H1 (cell line): ENCODE data around the gene CST4. TPM values are rescaled to one million over a fixed set of nuclear protein-coding genes. Genes with fewer than 3 reads are reported as not detected.

Source experiments
- CTCF ChIA-PET: fragments of 300-600 bp; sonication (Branson Sonifier 250); formaldehyde crosslinking; loops from one replicate; lab custom pipeline; 2021; ENCODE audit not compliant: partially characterized antibody; lab: Charles Lee
- POLR2A ChIA-PET: fragments of 300-600 bp; sonication (Branson Sonifier 250); formaldehyde crosslinking; loops from one replicate; lab custom pipeline; 2021; ENCODE audit warnings: inconsistent platforms; ENCODE audit not compliant: partially characterized antibody; lab: Charles Lee
- DNase-seq, 2 experiments: peaks; one replicate each; pipeline versions ENCODE4 v3.0.0 to v3.0.0-alpha.2; 2010 to 2022; ENCODE audit warnings: low spot score in 2 of 2, low read depth in 1 of 2, mixed read lengths in 1 of 2
- FAIRE-seq: peaks from 2 replicates; lab custom pipeline; 2011; peaks lifted over from hg19 to GRCh38; lab: Jason Lieb, UNC
- H2AFZ ChIP-seq: 2 replicates; pipeline ENCODE4 v1.8.1; 2012; ENCODE audit warnings: low read length, inconsistent platforms
- H2AK5ac ChIP-seq: 2 replicates; pipeline ENCODE4 v1.6.1; 2013; ENCODE audit warnings: low read depth, low read length
- H2BK120ac ChIP-seq: replicated peaks from 2 replicates; pipeline ENCODE3; 2013; ENCODE audit warnings: low read depth, low read length, inconsistent platforms
- H2BK12ac ChIP-seq: 2 replicates; pipeline ENCODE4 v1.6.1; 2013; ENCODE audit warnings: low read depth, low read length
- H2BK15ac ChIP-seq: 2 replicates; pipeline ENCODE4 v1.6.1; 2013; ENCODE audit warnings: low read length
- H2BK20ac ChIP-seq: 2 replicates; pipeline ENCODE4 v1.6.1; 2013; ENCODE audit warnings: low read length
- H2BK5ac ChIP-seq: 2 replicates; pipeline ENCODE4 v1.6.1; 2013; ENCODE audit warnings: low read depth, low read length
- H3K14ac ChIP-seq: 2 replicates; pipeline ENCODE4 v1.6.1; 2013; ENCODE audit warnings: inconsistent platforms; ENCODE audit not compliant: insufficient read length
- H3K18ac ChIP-seq: 2 replicates; pipeline ENCODE4 v1.6.1; 2013; ENCODE audit warnings: low read length; ENCODE audit errors: extremely low read depth
- H3K23ac ChIP-seq: 2 replicates; pipeline ENCODE4 v1.6.1; 2013; ENCODE audit warnings: inconsistent platforms; ENCODE audit not compliant: insufficient read length
- H3K23me2 ChIP-seq: 2 replicates; pipeline ENCODE4 v1.6.1; 2013; ENCODE audit warnings: low read depth, low read length
- H3K27ac ChIP-seq: 2 replicates; pipeline ENCODE4 v1.6.1; 2011; ENCODE audit warnings: low read depth, low read length, inconsistent platforms
- H3K27me3 ChIP-seq, 4 experiments: replicated peaks in 1 of 4; 1 replicate in 1 of 4; 2 replicates in 3 of 4; pipeline versions ENCODE4 v1.6.1 to v1.8.1; 2011 to 2013; ENCODE audit warnings: low read length in 3 of 4, mild to moderate bottlenecking in 3 of 4, inconsistent platforms in 2 of 4, mixed read lengths in 2 of 4, moderate library complexity in 1 of 4; ENCODE audit not compliant: control insufficient read depth in 3 of 4, insufficient read depth in 3 of 4; ENCODE audit errors: extremely low read depth in 1 of 4
- H3K36me3 ChIP-seq, 4 experiments: 2 replicates each; pipeline versions ENCODE4 v1.6.1 to v1.8.1; 2011 to 2013; ENCODE audit warnings: mild to moderate bottlenecking in 4 of 4, low read length in 3 of 4, moderate library complexity in 2 of 4, control low read depth in 1 of 4, inconsistent platforms in 1 of 4; ENCODE audit not compliant: insufficient read depth in 4 of 4, control insufficient read depth in 2 of 4
- H3K4ac ChIP-seq: replicated peaks from 2 replicates; pipeline ENCODE3; 2013; ENCODE audit warnings: low read length, low read depth, mixed read lengths, inconsistent platforms; ENCODE audit not compliant: insufficient read length
- H3K4me1 ChIP-seq, 4 experiments: replicated peaks in 1 of 4; 1 replicate in 1 of 4; 2 replicates in 3 of 4; pipeline versions ENCODE4 v1.6.1 to v1.8.1; 2011 to 2013; ENCODE audit warnings: low read length in 3 of 4, inconsistent platforms in 2 of 4, mixed read lengths in 1 of 4; ENCODE audit not compliant: insufficient read depth in 4 of 4, control insufficient read depth in 3 of 4
- H3K4me2 ChIP-seq, 2 experiments: 2 replicates each; pipeline versions ENCODE4 v1.6.1 to v1.8.1; 2011 to 2013; ENCODE audit warnings: low read depth in 2 of 2, low read length in 2 of 2, control low read depth in 1 of 2, inconsistent platforms in 1 of 2, mild to moderate bottlenecking in 1 of 2; ENCODE audit not compliant: insufficient read depth in 1 of 2
- H3K4me3 ChIP-seq, 4 experiments: fragments of 200-600, 300-600 bp in 1 of 4; sonication (generic), shearing (Covaris generic), sonication (Bioruptor Twin) in 1 of 4; 2 replicates each; pipeline versions ENCODE4 v1.5.1 to v1.8.1; 2011 to 2016; ENCODE audit warnings: low read length in 4 of 4, low read depth in 3 of 4, control low read depth in 2 of 4, inconsistent platforms in 2 of 4, mild to moderate bottlenecking in 2 of 4, mixed read lengths in 1 of 4, moderate library complexity in 1 of 4; ENCODE audit not compliant: insufficient read depth in 2 of 4; ENCODE audit errors: extremely low read depth in 1 of 4
- H3K56ac ChIP-seq: replicated peaks from 2 replicates; pipeline ENCODE3; 2013; ENCODE audit warnings: low read depth, mild to moderate bottlenecking, mixed read lengths, low read length, inconsistent platforms; ENCODE audit not compliant: insufficient read length
- H3K79me1 ChIP-seq: 2 replicates; pipeline ENCODE4 v1.6.1; 2013; ENCODE audit warnings: low read depth, low read length, control low read depth
- H3K79me2 ChIP-seq, 2 experiments: 2 replicates each; pipeline versions ENCODE4 v1.6.1 to v1.8.1; 2012 to 2013; ENCODE audit warnings: low read length in 2 of 2, mild to moderate bottlenecking in 2 of 2, inconsistent platforms in 1 of 2; ENCODE audit not compliant: insufficient read depth in 2 of 2, control insufficient read depth in 1 of 2
- H3K9ac ChIP-seq, 4 experiments: replicated peaks in 1 of 4; 1 replicate in 1 of 4; 2 replicates in 3 of 4; pipeline versions ENCODE4 v1.6.1 to v1.8.1; 2011 to 2013; ENCODE audit warnings: low read depth in 3 of 4, low read length in 3 of 4, control low read depth in 2 of 4, mild to moderate bottlenecking in 2 of 4, moderate library complexity in 2 of 4, inconsistent platforms in 1 of 4; ENCODE audit errors: extremely low read depth in 1 of 4
- H3K9me3 ChIP-seq, 2 experiments: 2 replicates each; pipeline versions ENCODE4 v1.6.1 to v1.8.1; 2012 to 2013; ENCODE audit warnings: mild to moderate bottlenecking in 2 of 2, moderate library complexity in 2 of 2, control low read depth in 1 of 2, inconsistent platforms in 1 of 2, low read depth in 1 of 2, low read length in 1 of 2, mixed read lengths in 1 of 2; ENCODE audit not compliant: insufficient read depth in 2 of 2
- H4K20me1 ChIP-seq, 2 experiments: replicated peaks in 1 of 2; 2 replicates each; pipeline versions ENCODE3 to v1.8.1; 2011 to 2013; ENCODE audit warnings: inconsistent platforms in 2 of 2, low read length in 2 of 2, mild to moderate bottlenecking in 1 of 2; ENCODE audit not compliant: insufficient read depth in 2 of 2, control insufficient read depth in 1 of 2
- H4K5ac ChIP-seq: 2 replicates; pipeline ENCODE4 v1.6.1; 2013; ENCODE audit warnings: low read length, low read depth, mixed read lengths, inconsistent platforms; ENCODE audit not compliant: insufficient read length
- H4K8ac ChIP-seq: 2 replicates; pipeline ENCODE4 v1.8.0; 2013; ENCODE audit warnings: mild to moderate bottlenecking, moderate library complexity, low read length, inconsistent platforms; ENCODE audit not compliant: insufficient read depth; ENCODE audit errors: extremely low read depth
- H4K91ac ChIP-seq: replicated peaks from 2 replicates; pipeline ENCODE3; 2013; ENCODE audit warnings: low read length, mixed read lengths, inconsistent platforms; ENCODE audit not compliant: insufficient read length
- CBX5 ChIP-seq: fragments of 300-800, 300-1000 bp; sonication (generic); IDR thresholded peaks from 2 replicates; pipeline ENCODE4 v1.7.1; 2016; ENCODE audit warnings: antibody characterized with exemption, low read length, low read depth
- CTCF ChIP-seq, 3 experiments: IDR thresholded peaks; 1 replicate in 2 of 3; 2 replicates in 1 of 3; pipeline versions ENCODE4 v1.5.1 to v1.6.1; 2011; ENCODE audit warnings: low read length in 3 of 3, mild to moderate bottlenecking in 3 of 3, inconsistent platforms in 2 of 3, low read depth in 1 of 3, moderate library complexity in 1 of 3; ENCODE audit not compliant: insufficient read depth in 1 of 3; ENCODE audit errors: control extremely low read depth in 1 of 3
- HDAC6 ChIP-seq: IDR thresholded peaks from one replicate; pipeline ENCODE4 v1.7.1; 2012; ENCODE audit warnings: low read depth, mild to moderate bottlenecking, inconsistent platforms, low read length, moderate library complexity
- SIN3A ChIP-seq, 2 experiments: IDR thresholded peaks in 1 of 2; conservative IDR thresholded peaks in 1 of 2; 2 replicates each; pipeline ENCODE4 v1.6.1; 2011 to 2012; ENCODE audit warnings: low read length in 2 of 2, improper control_type of control experiment in 1 of 2, low read depth in 1 of 2, mild to moderate bottlenecking in 1 of 2
- SIX5 ChIP-seq: IDR thresholded peaks from 2 replicates; pipeline ENCODE4 v1.6.1; 2011; ENCODE audit warnings: mild to moderate bottlenecking, low read depth, low read length
- SP4 ChIP-seq: IDR thresholded peaks from 2 replicates; pipeline ENCODE4 v1.6.1; 2012; ENCODE audit warnings: low read length, inconsistent platforms
- TEAD4 ChIP-seq: IDR thresholded peaks from 2 replicates; pipeline ENCODE4 v1.6.1; 2012; ENCODE audit warnings: low read depth, low read length, inconsistent platforms, mixed read lengths
- USF2 ChIP-seq: IDR thresholded peaks from 2 replicates; pipeline ENCODE4 v1.6.1; 2011; ENCODE audit warnings: low read length, improper control_type of control experiment
- WGBS, 2 experiments: shearing (Covaris generic) in 1 of 2; methylation state at CpG; one replicate each; pipeline versions ENCODE4 v1.1.6 to v1.1.7; 2013 to 2015; ENCODE audit warnings: low lambda C conversion rate in 2 of 2, mixed read lengths in 2 of 2, inconsistent platforms in 1 of 2, low coverage in 1 of 2, missing lambda C conversion rate in 1 of 2; ENCODE audit not compliant: insufficient replicate concordance in 2 of 2, insufficient coverage in 1 of 2, insufficient read length in 1 of 2; ENCODE audit errors: extremely low coverage in 1 of 2, missing lambda C conversion rate in 1 of 2; 5-methylcytosine and 5-hydroxymethylcytosine counted together
- polyA plus RNA-seq, 7 experiments: library from polyadenylated mRNA; depleted of rRNA in 3 of 7; stranded (reverse) in 5 of 7; unstranded in 2 of 7; fragments of >200 nt in 5 of 7; fragments of 200-250 nt in 2 of 7; gene quantifications; 1 replicate in 5 of 7; 2 replicates in 1 of 7; 4 replicates in 1 of 7; pipeline versions ENCODE4 v1.2.1 to v1.2.3, GENCODE V29; 2011 to 2013; ENCODE audit warnings: missing spikeins in 2 of 7, mixed read lengths in 2 of 7
- total RNA-seq: library from RNA; stranded (reverse); fragmentation: NEBNext Ultra II Directional; extraction: Animal tissue kit (Norgen Biotek cat#: 25700); gene quantifications from 2 replicates; pipeline ENCODE4 v1.2.1, GENCODE V29; 2021

The CST4 gene
- total and polyA plus RNA-seq, 2 of the 8 experiments (the other 6 are each of a cell fraction or from before 2014, with no cell fraction given) = not detected

- Histone ChIP-seq H4K5ac (no peak overlapping the region), H2BK20ac (no peak overlapping the region), H3K27ac (no peak overlapping the region), H3K14ac (no peak overlapping the region), H3K36me3 (no peaks in the 10 kb centered on the region; a peak in 1 of 8 replicates), H2AK5ac (no peak overlapping the region), H3K23me2 (peaks cover 9% of the 10 kb centered on the region), H3K23ac (no peak overlapping the region), H3K27me3 (peaks cover 0 to 5% (median 2%) of the 10 kb centered on the region in 4 experiments; a peak in 3 of 7 replicates), H2AFZ (no peak overlapping the region), H3K56ac (no peak overlapping the region), H3K79me1 (no peaks in the 10 kb centered on the region), H3K9me3 (no peaks in the 10 kb centered on the region), H4K8ac (peak overlapping the region; percentile 35; the same call in 1 of the 2 replicates), H3K4me2 (peak overlapping the region; percentile 71 to 91), H2BK15ac (0 out of 2 replicates have a peak overlapping the region, but pooled peaks have one; percentile 61), H2BK120ac (no peak overlapping the region), H2BK12ac (peak overlapping the region; percentile 55; the same call in 1 of the 2 replicates), H3K4ac (no peak overlapping the region), H4K91ac (no peak overlapping the region), H4K20me1 (peaks cover 0 to 8% of the 10 kb centered on the region in 2 experiments), H2BK5ac (no peak overlapping the region), H3K9ac (no peak overlapping the region), H3K4me3 (peak overlapping the region in 3 of 4 experiments; percentile 75 to 92 (median 78); a peak in 5 of 8 replicates), H3K18ac (no peak overlapping the region), H3K79me2 (no peaks in the 10 kb centered on the region), H3K4me1 (peaks cover 0 to 12% (median 4%) of the 10 kb centered on the region in 4 experiments; a peak in 5 of 7 replicates)
- ChIA-PET POLR2A (interaction anchor here (0.8 to 1.0 kb wide), 2 partner anchors 11 to 19 kb away, joined by 3 read pairs; no protein-coding TSS in a partner anchor), CTCF (interaction anchor here (0.9 to 1.4 kb wide), 4 partner anchors 7 to 191 kb away, joined by 3 to 4 read pairs (median 4); no protein-coding TSS in a partner anchor)
- 76% methylated on average over 14 of the region's 19 CpGs; no CpG with 5 or more reads in 1 of the 2 experiments for WGBS, 2 experiments
- FAIRE-seq = no peak
- no peak for DNase-seq
- no peak for TF ChIP-seq SP4
- no peak for TF ChIP-seq CTCF (IDR thresholded peaks at IDR 0.05; ENCODE audit: control extremely low read depth in 1 of 3, insufficient read depth in 1 of 3, low read depth in 1 of 3, low read length in 3 of 3)
- no peak for TF ChIP-seq USF2
- TF ChIP-seq TEAD4 = no peak
- no peak for TF ChIP-seq CBX5
- TF ChIP-seq SIN3A (conservative IDR thresholded peaks at IDR 0.05 in 1 of 2, IDR thresholded peaks at IDR 0.05 in 1 of 2; ENCODE audit: low read depth in 1 of 2, low read length in 2 of 2) = no peak
- TF ChIP-seq SIX5 = no peak
- TF ChIP-seq HDAC6 = no peak
Observed at GRCh38 chr20:23636182-23636907, 52.5 kb downstream of the CST4 start.
